ENCODE measurements around the gene APLP1.

GRCh38 chr19:35902870-35903475 is 34.6 kb downstream of the APLP1 start:
- no peak for TF ChIP-seq CTCF (IDR thresholded peaks at IDR 0.05; ENCODE audit: insufficient read depth, low read length)
- TF ChIP-seq POLR2AphosphoS5 (IDR thresholded peaks at IDR 0.05; ENCODE audit: low read depth), result no peak
- TF ChIP-seq REST (IDR thresholded peaks at IDR 0.05; ENCODE audit: insufficient replicate concordance, low read depth), result no peak
- no peak for TF ChIP-seq GABPA (IDR thresholded peaks at IDR 0.05; ENCODE audit: low read depth)
- no peak for TF ChIP-seq SPI1 (IDR thresholded peaks at IDR 0.05; ENCODE audit: borderline replicate concordance, low read depth)

All from HL-60 (cell line).